Skeletal muscle cell (primary cell): ENCODE measurements around the gene COA8.

Experiments
- DNase-seq: peaks from one replicate; pipeline ENCODE4 v3.0.0-alpha.2; 2010; ENCODE audit warnings: low read depth
- H3K4me3 ChIP-seq: 2 replicates; pipeline ENCODE4 v1.5.1; 2011; ENCODE audit warnings: low read depth, mild to moderate bottlenecking, control low read depth, low read length, moderate library complexity

The COA8 gene

DNA sequence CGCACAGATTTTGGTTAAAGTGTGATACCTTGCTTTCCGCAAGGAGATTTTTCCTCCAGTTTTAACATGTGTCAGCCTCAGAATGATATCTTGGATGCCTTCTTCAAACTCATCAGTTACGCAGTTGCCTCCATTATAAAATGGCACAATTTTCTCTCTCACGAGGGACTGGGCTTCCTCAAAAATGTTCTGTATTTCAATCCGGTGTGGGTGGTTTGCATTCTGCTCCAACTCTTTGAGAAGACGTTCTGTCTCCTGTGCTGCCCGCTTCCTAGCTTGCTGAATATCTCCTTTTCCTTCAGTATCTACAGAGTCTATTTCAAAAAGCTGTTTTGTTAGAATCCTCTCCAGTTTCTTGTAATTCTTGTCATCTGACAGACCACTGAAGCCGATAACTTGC is 2.1 kb upstream of the COA8 start:
- DNase-seq, result no peak
- H3K4me3 ChIP-seq, result peak overlapping the region; percentile 92

DNA sequence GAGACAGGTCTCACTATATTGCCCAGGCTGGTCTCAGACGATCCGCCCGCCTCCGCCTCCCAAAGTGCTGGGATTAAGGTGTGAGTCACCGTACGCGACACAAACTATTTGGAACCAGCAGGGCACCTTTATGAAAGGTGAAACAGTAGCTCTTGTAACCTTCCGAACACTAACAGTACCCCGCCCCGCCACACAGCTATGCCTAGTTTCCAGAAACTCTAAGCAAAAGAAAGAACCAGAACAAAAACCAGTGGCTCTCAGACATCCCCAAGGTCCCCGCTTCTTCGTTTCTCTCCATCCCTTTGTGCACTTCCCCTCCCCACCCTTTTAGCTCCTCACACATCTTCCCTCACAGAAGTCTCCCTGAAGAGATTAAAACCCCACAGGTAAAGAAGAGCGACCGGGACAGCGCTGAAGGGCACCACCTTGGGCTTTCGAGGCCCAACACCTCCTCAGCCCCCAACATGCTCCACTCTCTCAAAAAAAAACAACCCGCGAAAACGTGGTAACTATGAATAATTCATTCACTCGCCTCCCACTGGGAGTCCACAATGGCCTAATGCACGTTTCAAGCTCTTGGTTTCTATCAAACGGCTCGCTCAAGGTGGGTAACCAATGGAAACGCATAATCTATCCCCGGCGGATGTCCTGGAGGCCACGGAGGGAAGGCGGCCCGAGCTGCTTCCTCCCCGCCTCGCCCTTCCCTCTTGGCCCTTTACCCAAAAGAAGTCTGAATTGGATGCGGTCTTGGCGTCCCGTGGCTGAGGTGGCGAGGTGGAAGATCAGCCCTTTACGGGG is 1.2 kb upstream of the COA8 start:
- H3K4me3 ChIP-seq, result peak overlapping the region; percentile 92

DNA sequence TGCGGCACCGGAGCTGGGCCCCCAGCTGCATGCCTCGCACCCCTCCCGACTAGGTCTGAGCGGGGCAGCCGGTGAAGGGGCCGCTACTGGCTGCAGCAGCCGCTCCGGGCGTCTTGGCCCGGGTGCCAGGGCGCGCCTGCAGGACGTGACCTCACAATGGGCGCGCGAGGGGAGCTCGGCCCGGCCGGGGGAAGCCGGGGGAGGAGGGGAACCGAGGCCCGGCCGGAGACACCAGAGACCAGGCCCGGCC is 656 bp upstream of the COA8 start:
- H3K4me3 ChIP-seq, result peak overlapping the region; percentile 92
- no peak for DNase-seq

More for the DNA sequence above, 1.2 kb upstream of the COA8 start:
- DNase-seq, result no peak

DNA sequence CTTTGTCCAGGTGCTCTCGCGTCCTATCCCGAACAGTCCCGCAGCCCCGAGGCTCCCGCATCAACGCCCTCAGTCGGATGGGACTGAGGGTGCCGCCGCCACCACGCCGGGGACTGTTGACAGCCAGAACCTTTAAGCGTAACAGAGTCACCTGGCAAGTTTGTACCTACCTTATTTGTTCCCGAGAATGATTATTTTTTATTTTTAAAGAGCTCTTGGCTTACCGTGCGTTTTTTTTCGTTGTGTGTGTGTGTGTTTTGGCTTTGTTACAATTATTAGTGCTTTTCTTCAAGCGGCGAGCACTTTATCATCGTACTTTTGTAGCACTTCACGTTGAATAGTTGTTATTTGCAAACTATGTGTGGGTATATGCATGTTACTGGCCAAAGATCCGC is 463 bp downstream of the COA8 start:
- peak overlapping the region; percentile 92 for H3K4me3 ChIP-seq
- DNase-seq, result no peak

DNA sequence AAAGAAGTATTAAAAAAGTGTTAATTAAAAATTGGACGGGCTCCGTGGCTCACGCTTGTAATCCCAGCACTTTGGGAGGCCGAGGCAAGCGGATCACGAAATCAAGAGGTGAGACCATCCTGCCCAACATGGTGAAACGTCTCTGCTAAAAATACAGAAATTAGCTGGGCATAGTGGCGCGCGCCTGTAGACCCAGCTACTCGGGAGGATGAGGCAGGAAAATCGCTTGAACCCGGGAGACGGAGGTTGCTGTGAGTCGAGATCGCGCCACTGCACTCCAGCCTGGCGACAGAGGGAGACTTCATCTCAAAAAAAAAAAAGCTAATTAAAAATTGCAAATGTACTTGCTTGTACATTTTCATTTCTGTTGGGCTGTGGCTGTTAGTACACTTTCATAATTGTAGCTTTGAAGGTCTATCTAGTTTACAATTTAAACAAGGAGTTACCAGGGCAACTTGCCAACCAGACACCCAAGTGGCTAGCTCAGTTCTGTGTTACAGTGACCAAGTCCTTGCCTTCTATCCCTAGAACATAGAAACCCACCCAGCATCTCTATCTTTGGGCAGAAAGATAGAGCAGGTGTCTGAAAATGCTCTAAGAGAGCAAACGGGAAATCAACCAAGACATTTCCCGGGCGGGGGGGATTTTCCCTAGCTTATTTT is 1.2 kb downstream of the COA8 start:
- DNase-seq, result no peak

DNA sequence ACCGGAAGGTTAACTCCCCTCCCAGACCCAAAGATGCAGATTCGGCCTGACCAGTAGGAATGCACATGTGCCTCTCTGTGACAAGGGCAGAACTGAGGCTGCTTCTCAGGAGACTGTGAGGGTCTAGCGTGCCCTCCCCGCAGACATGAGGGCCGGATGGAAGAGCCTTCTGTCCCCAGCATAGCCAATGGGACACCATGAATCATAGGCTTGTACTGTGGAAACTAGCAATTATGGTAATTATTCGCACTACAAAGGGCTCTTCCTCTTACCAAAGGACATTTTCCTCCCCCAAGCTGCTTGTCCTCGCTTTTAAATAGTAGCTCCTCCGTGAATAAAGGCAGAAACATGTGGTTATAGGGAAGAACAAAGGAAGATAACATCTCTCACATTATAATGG is 6.2 kb downstream of the COA8 start:
- H3K4me3 ChIP-seq, result no peak overlapping the region
- DNase-seq, result no peak

More for the DNA sequence above, 1.2 kb downstream of the COA8 start:
- peak overlapping the region; percentile 92 for H3K4me3 ChIP-seq

DNA sequence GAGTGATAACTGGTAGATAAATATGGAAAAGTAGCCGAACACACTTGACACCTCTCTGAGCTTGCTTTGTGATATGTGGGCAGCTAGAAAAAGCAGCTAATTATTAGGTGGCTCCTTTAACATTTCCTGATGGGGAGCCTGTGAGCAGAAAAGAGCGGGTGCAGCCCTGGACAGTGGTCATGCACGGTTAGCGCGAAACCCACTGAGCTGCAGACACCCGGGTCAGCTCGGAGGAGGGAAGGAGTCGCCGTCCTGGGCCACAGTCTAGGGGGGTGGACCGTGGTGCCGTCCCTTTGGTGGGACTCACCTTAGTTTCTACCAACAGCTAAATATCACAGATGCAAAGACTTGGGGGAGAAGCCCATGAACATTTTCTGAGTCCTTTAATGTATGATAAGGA is 6.6 kb downstream of the COA8 start:
- DNase-seq, result no peak
- H3K4me3 ChIP-seq, result no peak overlapping the region

DNA sequence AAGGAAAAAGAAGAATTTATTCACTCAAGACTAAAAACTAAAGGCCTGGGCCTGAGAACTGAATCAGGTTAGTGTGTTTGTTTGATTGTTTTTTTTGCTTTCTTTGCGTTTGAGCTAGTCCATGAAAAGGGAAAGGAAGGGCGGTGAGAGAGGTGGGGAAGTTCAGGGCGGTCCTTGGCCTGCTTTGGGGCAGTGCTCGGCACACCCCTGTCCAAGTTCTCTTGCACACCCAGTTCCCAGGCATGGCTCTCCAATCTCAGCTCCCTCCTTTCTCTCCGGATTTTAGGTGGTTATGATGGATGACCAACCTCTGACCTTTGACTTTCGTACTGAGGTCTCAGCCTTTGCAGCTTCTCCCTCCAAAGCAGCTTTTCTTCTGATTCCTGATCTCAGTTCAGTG is 11.3 kb downstream of the COA8 start:
- no peak for DNase-seq

DNA sequence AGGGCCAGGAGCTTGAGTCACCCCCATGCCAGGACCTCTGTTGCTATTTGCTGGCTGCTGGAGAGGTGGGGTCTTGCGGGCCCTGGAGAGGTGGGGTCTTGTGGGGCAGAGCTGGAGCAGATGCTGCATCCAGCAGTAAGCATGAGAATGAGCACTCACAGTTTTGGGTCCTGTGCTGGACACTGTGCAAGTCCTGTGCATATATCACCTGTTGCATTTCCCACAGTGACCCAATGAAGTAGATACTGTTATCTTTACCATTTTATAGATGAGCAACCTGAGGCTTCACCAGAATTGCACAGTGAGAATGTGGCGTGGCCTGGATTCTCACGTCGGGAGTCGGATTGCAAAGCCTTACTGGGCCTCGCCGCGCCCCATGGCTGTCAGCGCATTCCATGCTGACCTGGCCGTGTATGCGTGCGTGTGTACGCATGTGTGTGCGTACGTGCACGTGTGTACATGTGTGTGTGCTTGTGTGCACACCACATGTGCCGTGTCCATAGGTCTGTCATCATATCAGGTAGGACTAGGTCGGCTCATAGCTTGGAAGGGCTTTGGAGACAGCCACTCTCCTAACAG is 12.0 kb downstream of the COA8 start:
- no peak overlapping the region for H3K4me3 ChIP-seq
- DNase-seq, result no peak

More for the DNA sequence above, 11.3 kb downstream of the COA8 start:
- H3K4me3 ChIP-seq, result no peak overlapping the region

DNA sequence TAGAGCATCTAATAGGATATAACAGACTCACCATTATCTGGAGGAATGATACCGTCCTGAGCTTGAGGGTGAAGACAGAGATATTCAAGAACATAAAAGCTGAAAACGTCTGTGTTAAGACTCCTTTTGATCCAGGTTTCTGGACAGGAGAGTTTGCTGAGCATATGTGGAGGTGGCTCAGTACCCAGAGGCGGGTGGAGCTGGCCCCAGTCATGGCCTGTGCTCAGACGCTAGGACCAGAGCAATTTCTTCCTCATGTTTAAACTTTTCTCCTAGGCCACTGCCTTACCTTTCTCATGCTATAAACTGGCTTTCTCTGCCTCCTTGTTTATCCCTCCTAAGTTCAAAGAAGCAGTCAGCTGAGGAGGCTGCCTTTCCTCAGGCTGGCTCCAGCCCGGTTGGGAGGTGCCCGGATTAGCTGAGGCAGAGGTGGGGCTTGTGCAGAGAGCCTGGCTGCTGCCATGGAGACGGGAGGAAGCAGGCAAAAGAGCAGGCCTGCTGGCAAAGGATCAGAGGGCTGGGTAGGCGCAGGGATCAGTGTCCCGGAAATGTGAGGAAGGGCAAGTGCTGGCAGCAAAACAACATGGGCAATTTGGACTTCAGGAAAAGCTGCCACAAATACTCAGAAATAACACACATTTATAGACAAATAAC is 13.7 kb downstream of the COA8 start:
- peak; percentile 51 for DNase-seq
- no peak overlapping the region for H3K4me3 ChIP-seq

DNA sequence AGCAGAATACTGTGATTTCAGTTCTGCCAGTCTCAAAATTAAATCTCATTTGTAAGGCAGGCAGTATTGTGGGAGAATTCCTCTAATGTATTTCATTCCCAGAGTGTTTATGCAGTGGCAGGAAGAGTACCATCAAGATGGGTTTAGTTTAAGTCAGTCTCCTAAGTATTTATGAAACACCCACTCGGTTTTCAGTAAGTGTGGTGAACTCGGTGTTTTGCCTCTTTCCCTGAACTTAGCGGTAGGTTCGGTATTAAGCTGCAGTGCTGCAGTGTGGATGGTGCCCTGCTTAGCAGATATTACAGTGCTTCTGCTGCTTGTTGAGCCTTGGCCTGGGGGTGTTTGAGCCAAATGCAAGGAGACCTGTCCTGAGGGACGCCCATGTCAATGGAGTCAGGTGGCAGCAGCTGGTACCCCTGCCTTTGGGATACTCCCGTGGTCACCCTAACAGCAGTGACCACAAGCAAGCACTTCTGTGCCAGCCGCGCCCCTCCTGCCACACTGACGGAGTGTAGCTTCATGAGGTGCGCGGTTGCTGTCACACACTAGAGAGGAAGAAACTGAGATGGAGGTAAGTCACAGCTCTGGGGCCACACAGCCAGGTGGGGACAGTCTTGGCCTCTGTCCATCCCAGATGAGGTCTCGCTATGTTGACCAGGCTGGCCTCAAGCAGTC is 15.8 kb downstream of the COA8 start:
- H3K4me3 ChIP-seq, result no peak overlapping the region
- no peak for DNase-seq

DNA sequence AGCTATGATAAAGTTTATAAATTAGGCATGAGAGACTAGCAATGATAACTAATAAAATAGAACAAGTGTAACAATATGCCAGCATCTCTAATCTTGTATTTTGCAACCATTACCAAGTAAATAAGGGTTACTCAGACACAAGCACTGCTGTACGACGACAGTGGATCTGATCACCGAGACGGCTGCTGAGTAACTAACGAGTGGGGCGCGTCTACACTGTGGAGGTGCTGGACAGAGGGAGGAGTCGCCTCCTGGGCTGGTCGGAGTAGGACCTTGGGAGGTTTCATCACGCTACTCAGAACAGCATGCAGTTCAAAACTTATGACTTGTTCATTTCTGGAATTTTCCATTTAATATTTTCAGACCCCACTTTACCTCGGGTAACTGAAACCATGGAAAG is 18.4 kb downstream of the COA8 start:
- H3K4me3 ChIP-seq, result no peak overlapping the region
- DNase-seq, result no peak

DNA sequence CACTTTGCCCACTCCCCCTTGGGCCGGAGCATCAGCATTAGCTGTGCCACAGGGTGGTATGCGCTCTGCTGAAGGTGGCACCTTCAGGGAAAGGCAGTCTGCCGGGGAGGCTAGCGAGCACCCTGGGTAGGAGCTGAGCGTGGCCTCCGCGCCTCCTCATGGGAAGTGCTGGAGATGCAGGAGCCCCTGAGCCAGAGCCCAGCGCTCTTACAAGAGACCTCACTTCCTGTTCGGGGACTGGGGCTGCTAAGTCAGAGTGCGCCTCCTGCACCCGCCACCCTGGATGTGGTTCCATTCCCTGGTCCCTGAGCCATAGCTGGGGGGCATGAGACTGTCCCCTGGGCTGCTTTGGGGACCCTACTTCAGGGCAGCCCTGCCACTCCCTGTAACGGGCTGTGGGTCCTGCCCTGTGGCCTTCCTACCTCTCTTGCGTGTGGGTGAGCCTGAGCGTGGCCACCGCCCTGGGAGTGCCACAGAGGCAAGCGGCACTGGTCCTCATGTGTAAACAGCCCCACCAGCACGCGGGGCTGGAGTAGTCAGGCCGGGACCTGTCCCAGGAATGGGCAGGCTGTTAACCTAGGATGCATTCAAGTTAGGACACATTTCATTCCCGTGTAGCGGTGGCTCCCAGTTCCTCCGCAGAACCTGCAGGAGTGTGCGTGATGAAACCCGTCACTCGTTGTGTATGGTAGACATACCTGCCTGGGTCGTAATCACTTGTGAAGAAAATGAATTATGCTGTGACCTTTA is 19.4 kb downstream of the COA8 start:
- no peak overlapping the region for H3K4me3 ChIP-seq
- no peak for DNase-seq

DNA sequence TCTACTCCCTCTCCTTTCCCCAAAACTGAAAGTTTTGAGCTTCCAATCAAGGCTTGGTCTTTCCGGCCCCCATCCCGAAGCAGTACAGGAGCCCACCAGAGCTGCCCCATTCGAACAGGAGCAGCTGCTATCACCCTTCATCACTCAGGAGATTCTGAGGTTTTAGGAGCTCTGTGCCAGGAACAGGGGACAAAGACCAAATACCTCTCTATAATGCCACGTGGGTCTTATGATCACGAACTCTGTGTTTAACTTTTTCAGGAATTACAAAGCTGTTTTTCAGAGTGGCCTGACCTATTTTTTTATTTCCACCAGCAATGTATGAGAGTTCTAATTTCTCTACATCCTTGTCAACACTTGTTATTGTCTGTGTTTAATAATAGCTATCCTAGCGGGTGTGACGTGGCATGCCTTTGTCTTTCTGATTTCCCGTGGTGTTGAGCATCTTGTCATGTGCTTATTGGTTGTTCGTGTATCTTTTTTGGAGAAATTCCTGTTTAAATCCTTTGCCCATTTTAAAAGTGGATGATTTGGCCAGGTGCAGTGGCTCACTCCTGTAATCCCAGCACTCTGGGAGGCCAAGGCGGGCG is 21.7 kb downstream of the COA8 start:
- H3K4me3 ChIP-seq, result no peak overlapping the region
- no peak for DNase-seq

DNA sequence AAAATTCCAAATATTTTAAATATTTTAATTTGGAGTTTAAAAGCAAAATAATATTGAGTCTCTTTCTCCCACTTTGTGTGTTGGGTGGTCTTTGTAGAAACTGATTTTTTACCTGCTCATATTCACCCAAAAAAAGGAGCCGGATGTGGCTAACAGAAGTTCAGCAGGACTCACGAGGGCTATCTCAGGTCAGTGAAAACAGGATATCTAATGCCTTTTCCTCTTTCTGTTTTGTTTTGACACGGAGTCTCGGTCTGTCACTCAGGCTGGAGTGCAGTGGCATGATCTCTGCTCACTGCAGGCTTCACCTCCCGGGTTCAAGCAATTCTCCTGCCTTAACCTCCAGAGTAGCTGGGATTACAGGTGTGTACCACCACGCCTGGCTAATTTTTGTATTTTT is 30.8 kb downstream of the COA8 start:
- no peak overlapping the region for H3K4me3 ChIP-seq
- DNase-seq, result no peak

DNA sequence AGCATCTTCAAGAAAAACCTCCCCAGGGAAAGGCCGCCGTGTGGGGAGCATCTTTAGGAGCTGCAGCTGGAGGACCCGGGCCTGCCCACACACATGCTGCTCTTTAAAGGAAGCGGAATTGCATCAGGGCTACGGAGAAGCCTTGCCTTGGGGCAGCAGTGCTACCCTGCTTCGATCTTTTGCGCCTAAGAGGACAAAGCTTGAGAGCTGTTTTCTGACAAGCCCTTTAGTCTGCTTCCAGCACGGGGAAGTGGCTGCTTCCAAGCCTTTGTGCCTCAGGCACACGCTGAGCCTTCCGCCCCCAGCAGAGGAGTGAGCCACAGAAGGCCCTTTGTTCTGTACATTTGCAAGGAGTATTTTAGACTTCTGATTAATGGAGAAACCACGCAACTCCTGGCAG is 31.5 kb downstream of the COA8 start:
- H3K4me3 ChIP-seq, result no peak overlapping the region
- DNase-seq, result peak; percentile 19

DNA sequence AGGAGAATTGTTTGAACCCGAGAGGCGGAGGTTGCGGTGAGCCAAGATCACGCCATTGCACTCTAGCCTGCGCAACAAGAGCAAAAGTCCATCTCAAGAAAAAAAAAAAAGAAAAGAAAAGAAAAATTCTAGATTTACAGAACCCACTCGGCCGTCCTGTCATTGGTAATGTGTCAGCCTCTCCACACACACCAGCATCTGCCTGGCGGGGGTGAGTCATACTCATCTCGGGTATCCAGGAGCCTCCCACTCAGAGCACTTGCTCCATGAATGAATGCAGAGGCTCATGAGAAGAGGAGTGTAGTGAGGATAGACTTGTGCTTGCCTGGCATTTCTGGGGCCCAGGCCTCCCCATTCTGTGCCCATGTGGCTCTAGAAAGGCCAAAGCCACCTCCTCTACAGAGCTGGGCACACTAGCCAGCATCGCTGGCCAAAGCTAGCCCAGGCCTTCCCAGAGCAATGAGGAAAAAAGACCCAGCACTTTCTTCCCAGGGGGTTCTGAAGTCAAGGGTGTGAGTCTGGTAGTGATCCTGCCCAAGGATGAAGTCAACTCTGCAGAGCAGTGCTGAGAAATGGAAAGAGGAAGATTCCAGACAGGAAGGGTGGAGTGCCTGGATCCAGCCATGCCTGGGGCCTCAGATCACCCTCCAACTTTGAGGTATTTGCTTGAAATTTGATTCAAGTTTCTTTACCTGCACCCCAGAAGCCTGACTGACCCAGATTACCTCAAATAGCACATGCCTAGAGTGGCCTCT is 35.0 kb downstream of the COA8 start:
- no peak overlapping the region for H3K4me3 ChIP-seq
- DNase-seq, result peak; percentile 67

DNA sequence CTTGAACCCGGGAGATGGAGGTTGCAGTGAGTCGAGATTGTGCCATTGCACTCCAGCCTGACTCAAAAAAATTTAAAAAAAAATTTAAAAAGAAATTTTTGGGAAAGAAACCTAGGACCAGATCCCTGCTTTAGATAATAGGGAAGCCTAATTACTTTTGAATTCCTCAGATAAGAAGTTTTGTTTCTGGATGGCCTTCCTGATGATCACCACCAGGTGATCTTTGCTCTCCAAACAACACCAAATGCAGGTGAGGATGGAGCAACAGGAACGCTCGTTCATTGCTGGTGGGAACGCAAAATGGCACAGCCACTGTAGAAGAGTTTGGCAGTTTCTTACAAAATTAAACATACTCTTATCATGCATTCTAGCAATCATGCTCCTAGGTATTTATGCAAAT is 37.7 kb downstream of the COA8 start:
- H3K4me3 ChIP-seq, result no peak overlapping the region
- DNase-seq, result no peak
